T-helper 1 cell treated with Interleukin-12 subunit alpha and Interleukin-12 subunit beta and Interleukin-4 antibody, amounts not matched to agents 30 μg/mL and 1 μg/mL, for 36 hours (primary cell): Measurements from ENCODE around the gene IL31RA.
"Not testable (repeated sequence)": the region's sequence is repeated elsewhere in the genome, so short reads cannot be mapped to it uniquely, and the experiment has no call there.

Experiments
- H3K27ac Mint-ChIP-seq: one replicate; pipeline ENCODE4 v1.8.0; 2021; ENCODE audit warnings: mild to moderate bottlenecking, mixed read lengths
- H3K27me3 Mint-ChIP-seq: one replicate; pipeline ENCODE4 v1.8.0; 2021; ENCODE audit warnings: low read depth, mixed read lengths
- H3K36me3 Mint-ChIP-seq: one replicate; pipeline ENCODE4 v1.8.0; 2021; ENCODE audit warnings: low read depth, mixed read lengths
- H3K4me1 Mint-ChIP-seq: one replicate; pipeline ENCODE4 v1.8.0; 2021; ENCODE audit warnings: low read depth, mixed read lengths
- H3K4me3 Mint-ChIP-seq: one replicate; pipeline ENCODE4 v1.8.0; 2021; ENCODE audit warnings: mild to moderate bottlenecking, moderate library complexity, mixed read lengths
- H3K9me3 Mint-ChIP-seq: one replicate; pipeline ENCODE4 v1.8.0; 2021; ENCODE audit warnings: mixed read lengths

Gene IL31RA

GRCh38 chr5:55850839-55851674 lies at the start of gene IL31RA:
TSS of gene IL31RA (plus strand) at chr5:55851357. CDS start at chr5:55851571, 214 bp downstream.
- Mint-ChIP-seq H3K27me3 (no peaks in the 10 kb centered on the region), H3K4me3 (no peak within 1 kb of the TSS), H3K27ac (no peak within 1 kb of the TSS), H3K36me3 (peaks cover 2% of the 10 kb centered on the region), H3K9me3 (peaks cover 5% of the 10 kb centered on the region), H3K4me1 (peaks cover 49% of the 10 kb centered on the region)

DNA sequence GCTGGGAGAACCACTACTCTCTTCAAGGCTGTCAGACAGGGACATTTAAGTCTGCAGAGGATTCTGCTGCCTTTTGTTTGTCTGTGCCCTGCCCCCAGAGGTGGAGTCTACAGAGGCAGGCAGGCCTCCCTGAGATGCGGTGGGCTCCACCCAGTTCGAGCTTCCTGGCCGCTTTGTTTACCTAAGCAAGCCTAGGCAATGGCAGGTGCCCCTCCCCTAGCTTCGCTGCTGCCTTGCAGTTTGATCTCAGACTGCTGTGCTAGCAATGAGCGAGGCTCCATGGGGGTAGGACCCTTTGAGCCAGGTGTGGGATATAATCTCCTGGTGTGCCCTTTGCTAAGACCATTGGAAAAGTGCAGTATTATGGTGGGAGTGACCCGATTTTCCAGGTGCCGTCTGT lies 42.3 kb upstream of the IL31RA start:
- H3K27me3 Mint-ChIP-seq, result peaks cover 31% of the 10 kb centered on the region
- not testable (repeated sequence) for H3K4me3 Mint-ChIP-seq, H3K36me3 Mint-ChIP-seq, H3K27ac Mint-ChIP-seq, H3K4me1 Mint-ChIP-seq
- peaks cover 10% of the 10 kb centered on the region for H3K9me3 Mint-ChIP-seq

DNA sequence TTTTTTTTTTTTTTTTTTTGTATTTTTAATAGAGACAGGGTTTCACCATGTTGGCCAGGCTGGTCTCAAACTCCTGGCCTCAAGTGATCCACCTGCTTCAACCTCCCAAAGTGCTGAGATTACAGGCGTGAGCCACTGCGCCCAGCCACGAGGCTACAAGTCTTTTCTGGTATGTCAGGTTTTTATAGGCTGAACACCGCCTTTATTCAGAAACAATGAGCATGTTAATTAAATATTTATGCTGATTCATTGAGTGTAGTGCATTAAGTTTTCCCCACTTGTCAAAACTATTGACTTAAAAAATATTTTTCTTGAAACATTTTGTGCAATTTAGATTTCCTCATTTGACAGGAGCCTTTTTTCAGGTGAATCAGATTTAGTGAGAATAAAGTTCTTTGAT lies 35.2 kb upstream of the IL31RA start:
- H3K9me3 Mint-ChIP-seq, H3K4me1 Mint-ChIP-seq, H3K4me3 Mint-ChIP-seq, H3K36me3 Mint-ChIP-seq, H3K27ac Mint-ChIP-seq: not testable (repeated sequence)
- H3K27me3 Mint-ChIP-seq, result peaks cover 37% of the 10 kb centered on the region

GRCh38 chr5:55816342-55816741 lies 34.8 kb upstream of the IL31RA start:
- H3K4me1 Mint-ChIP-seq, result no peaks in the 10 kb centered on the region
- no peaks in the 10 kb centered on the region for H3K9me3 Mint-ChIP-seq
- H3K27ac Mint-ChIP-seq, result no peak overlapping the region
- peaks cover 41% of the 10 kb centered on the region for H3K27me3 Mint-ChIP-seq
- H3K36me3 Mint-ChIP-seq, result no peaks in the 10 kb centered on the region
- no peak overlapping the region for H3K4me3 Mint-ChIP-seq

DNA sequence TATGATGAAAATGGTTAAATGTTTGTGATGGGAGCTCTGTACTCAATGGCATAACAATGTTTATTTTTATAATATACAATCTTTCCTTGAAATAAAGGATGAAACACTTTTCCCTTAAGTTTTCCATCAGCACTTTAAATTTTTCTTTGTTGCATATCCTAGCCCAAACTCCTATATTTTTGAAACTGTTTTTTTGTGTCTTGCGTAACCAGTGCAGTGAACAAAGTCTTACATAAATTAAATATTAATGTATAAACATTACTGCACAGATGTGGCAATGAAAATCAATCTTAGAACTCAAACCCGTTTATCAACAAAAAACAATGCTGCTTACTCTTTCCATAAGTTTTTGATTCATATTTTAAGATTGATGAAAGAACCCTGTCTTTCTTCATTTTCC lies 34.1 kb upstream of the IL31RA start:
- Mint-ChIP-seq H3K36me3 (no peaks in the 10 kb centered on the region), H3K4me1 (peaks cover 4% of the 10 kb centered on the region), H3K27me3 (peaks cover 40% of the 10 kb centered on the region), H3K9me3 (no peaks in the 10 kb centered on the region), H3K27ac (no peak overlapping the region), H3K4me3 (no peak overlapping the region)

- no peaks in the 10 kb centered on the region for H3K9me3 Mint-ChIP-seq
Observed at GRCh38 chr5:55820488-55820887, 30.7 kb upstream of the IL31RA start.

GRCh38 chr5:55821731-55822512 lies 29.2 kb upstream of the IL31RA start:
- peaks cover 1% of the 10 kb centered on the region for H3K36me3 Mint-ChIP-seq
- no peak overlapping the region for H3K27ac Mint-ChIP-seq
- H3K27me3 Mint-ChIP-seq, result peaks cover 48% of the 10 kb centered on the region
- peaks cover 8% of the 10 kb centered on the region for H3K4me1 Mint-ChIP-seq
- no peaks in the 10 kb centered on the region for H3K9me3 Mint-ChIP-seq
- H3K4me3 Mint-ChIP-seq, result peak overlapping the region; percentile 61

More at GRCh38 chr5:55820488-55820887, 30.7 kb upstream of the IL31RA start:
- Mint-ChIP-seq H3K36me3 (peaks cover 1% of the 10 kb centered on the region), H3K27me3 (peaks cover 48% of the 10 kb centered on the region), H3K27ac (no peak overlapping the region), H3K4me3 (no peak overlapping the region), H3K4me1 (peaks cover 8% of the 10 kb centered on the region)

DNA sequence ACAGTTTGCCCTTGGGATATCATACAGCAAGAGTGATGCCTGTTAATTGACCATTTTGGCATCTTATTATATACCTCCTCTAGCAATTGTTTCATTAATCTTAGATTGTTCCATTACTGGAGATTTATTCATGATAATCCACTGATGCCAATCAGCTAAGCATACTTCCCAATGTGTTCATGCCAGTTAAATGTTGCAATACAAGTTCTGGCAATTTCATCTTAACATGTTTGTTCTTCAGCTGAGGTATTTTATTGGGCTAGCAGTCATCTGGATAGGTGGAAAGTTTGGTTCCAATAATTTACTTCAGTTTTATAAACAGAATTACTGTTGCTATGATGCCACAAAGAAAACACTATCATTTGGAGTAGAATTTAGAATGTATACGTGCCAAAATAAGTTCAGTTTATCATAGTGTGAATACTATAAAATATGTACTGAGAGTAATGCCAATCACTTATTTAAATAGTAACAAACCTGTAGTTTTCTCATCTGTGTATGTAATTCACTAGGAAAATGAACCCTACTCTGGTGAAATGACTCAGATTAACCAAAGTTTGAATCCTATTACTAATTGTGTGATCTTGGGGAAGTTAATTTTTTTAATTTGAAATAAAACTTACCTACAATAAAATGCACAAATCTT lies 27.9 kb upstream of the IL31RA start:
- H3K4me1 Mint-ChIP-seq, result peaks cover 8% of the 10 kb centered on the region

DNA sequence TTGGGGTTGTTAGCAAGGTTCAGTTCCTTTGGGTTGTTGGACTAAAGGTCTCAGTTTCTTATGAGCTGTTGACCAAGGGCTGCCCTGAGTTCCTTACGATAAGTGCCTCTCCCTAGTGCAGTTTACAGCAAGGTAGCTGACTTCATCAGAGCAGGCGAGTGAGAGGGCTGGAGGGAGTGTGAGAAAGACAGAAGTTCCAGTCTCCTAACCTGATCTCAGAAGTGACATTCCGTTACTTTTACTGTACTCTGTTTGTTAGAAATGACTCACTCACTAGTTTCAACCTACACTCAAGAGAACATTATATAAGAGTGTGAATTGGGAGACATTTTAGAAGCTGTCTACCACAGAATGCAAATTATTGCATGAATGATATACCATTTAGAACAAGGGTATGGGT lies 21.2 kb upstream of the IL31RA start:
- peaks cover 3% of the 10 kb centered on the region for H3K36me3 Mint-ChIP-seq
- no peak overlapping the region for H3K27ac Mint-ChIP-seq
- peaks cover 16% of the 10 kb centered on the region for H3K9me3 Mint-ChIP-seq
- H3K4me3 Mint-ChIP-seq, result no peak overlapping the region
- peaks cover 8% of the 10 kb centered on the region for H3K27me3 Mint-ChIP-seq
- H3K4me1 Mint-ChIP-seq, result peaks cover 5% of the 10 kb centered on the region

More for the DNA sequence above, 27.9 kb upstream of the IL31RA start:
- peaks cover 47% of the 10 kb centered on the region for H3K27me3 Mint-ChIP-seq
- H3K4me3 Mint-ChIP-seq, result no peak overlapping the region
- H3K36me3 Mint-ChIP-seq, result peaks cover 1% of the 10 kb centered on the region
- no peaks in the 10 kb centered on the region for H3K9me3 Mint-ChIP-seq
- H3K27ac Mint-ChIP-seq, result no peak overlapping the region

GRCh38 chr5:55832446-55832845 lies 18.7 kb upstream of the IL31RA start:
- Mint-ChIP-seq H3K36me3 (peaks cover 3% of the 10 kb centered on the region), H3K27ac (no peak overlapping the region), H3K4me1 (peaks cover 5% of the 10 kb centered on the region), H3K27me3 (peaks cover 3% of the 10 kb centered on the region), H3K4me3 (no peak overlapping the region), H3K9me3 (peaks cover 16% of the 10 kb centered on the region)

DNA sequence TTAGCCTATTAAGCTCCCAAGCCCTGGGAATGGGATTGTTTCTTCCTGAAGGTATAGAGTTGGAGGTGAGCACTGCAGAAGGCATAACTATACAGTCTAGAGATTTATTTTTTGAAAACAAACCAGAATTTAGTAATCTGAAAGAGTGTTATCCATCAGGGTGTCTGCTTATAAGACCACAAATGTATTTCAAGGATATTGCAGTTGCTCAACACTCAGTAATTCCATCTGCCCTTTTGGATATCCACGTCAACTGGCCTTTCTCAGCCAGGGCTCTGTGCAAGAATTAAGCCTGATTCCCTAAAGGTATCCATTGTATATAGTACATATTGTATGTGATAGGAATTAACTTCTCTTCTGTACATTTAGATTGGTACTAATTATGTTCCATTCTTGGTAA lies 15.0 kb upstream of the IL31RA start:
- no peak overlapping the region for H3K27ac Mint-ChIP-seq
- peaks cover 3% of the 10 kb centered on the region for H3K27me3 Mint-ChIP-seq
- H3K9me3 Mint-ChIP-seq, result peaks cover 16% of the 10 kb centered on the region
- H3K36me3 Mint-ChIP-seq, result peaks cover 3% of the 10 kb centered on the region
- H3K4me1 Mint-ChIP-seq, result no peaks in the 10 kb centered on the region
- no peak overlapping the region for H3K4me3 Mint-ChIP-seq

DNA sequence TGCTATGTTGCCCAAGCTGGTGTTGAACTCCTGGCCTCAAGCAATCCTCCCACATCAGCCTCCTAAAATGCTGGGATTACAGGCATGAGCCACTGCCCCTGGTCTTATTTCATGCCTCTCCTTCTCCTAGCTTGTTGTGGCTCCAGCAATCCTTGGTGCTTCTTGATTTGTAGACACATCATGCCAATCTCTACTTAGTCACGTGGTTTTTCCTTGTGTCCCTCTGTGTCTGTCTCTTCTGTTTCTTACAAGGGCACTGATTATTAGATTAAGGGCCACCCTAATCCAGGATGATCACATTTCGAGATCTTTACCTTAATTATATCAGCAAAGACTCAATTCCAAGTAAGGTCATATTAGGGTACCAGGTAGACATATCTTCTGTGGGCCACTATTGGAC lies 9.2 kb upstream of the IL31RA start:
- H3K4me3 Mint-ChIP-seq, result no peak overlapping the region
- peaks cover 27% of the 10 kb centered on the region for H3K9me3 Mint-ChIP-seq
- no peaks in the 10 kb centered on the region for H3K27me3 Mint-ChIP-seq
- H3K27ac Mint-ChIP-seq, result no peak overlapping the region
- no peaks in the 10 kb centered on the region for H3K4me1 Mint-ChIP-seq
- peaks cover 2% of the 10 kb centered on the region for H3K36me3 Mint-ChIP-seq

- Mint-ChIP-seq H3K36me3 (peaks cover 3% of the 10 kb centered on the region), H3K27me3 (no peaks in the 10 kb centered on the region), H3K9me3 (peaks cover 32% of the 10 kb centered on the region), H3K27ac (no peak overlapping the region), H3K4me3 (no peak overlapping the region), H3K4me1 (peaks cover 27% of the 10 kb centered on the region)
Observed at GRCh38 chr5:55847837-55848236, 3.3 kb upstream of the IL31RA start.

- Mint-ChIP-seq H3K4me3 (no peak overlapping the region), H3K4me1 (peaks cover 36% of the 10 kb centered on the region), H3K36me3 (peaks cover 3% of the 10 kb centered on the region), H3K27me3 (no peaks in the 10 kb centered on the region), H3K27ac (no peak overlapping the region), H3K9me3 (peaks cover 27% of the 10 kb centered on the region)
Observed at GRCh38 chr5:55848783-55849182, 2.4 kb upstream of the IL31RA start.

- Mint-ChIP-seq H3K4me3 (no peak overlapping the region), H3K36me3 (peaks cover 2% of the 10 kb centered on the region), H3K9me3 (peaks cover 5% of the 10 kb centered on the region), H3K27ac (no peak overlapping the region), H3K4me1 (peaks cover 54% of the 10 kb centered on the region), H3K27me3 (no peaks in the 10 kb centered on the region)
Observed at GRCh38 chr5:55851675-55851979, 470 bp downstream of the IL31RA start.
